Measurements from ENCODE around the gene FBXW5.
A peak's percentile ranks its signal among the peaks of the same experiment; 100 is the strongest.

FBXW5 gene

GRCh38 chr9:136983167-136983566 lies 38.6 kb upstream of the FBXW5 start (continued):
- no peak for TF ChIP-seq TSHZ2 (CRISPR knock-in tag; IDR thresholded peaks at IDR 0.05)
- TF ChIP-seq POU6F1 (CRISPR knock-in tag; IDR thresholded peaks at IDR 0.05; ENCODE audit: borderline replicate concordance, low read depth) = no peak
- no peak for TF ChIP-seq ZNF8 (CRISPR knock-in tag; IDR thresholded peaks at IDR 0.05)
- no peak for TF ChIP-seq RARB (CRISPR knock-in tag; IDR thresholded peaks at IDR 0.05)
- no peak for TF ChIP-seq ZNF70 (CRISPR knock-in tag; IDR thresholded peaks at IDR 0.05)

GRCh38 chr9:136982232-136983051 lies 37.9 kb upstream of the FBXW5 start, which contains the start of gene LCNL1:
Gene LCNL1 (plus strand): TSS chr9:136982993. CDS start chr9:136983587, 594 bp downstream.
- no peak for TF ChIP-seq CSRNP3 (CRISPR knock-in tag; IDR thresholded peaks at IDR 0.05)
- no peak for TF ChIP-seq CSDC2 (CRISPR knock-in tag; IDR thresholded peaks at IDR 0.05)
- TF ChIP-seq TOX (CRISPR knock-in tag; IDR thresholded peaks at IDR 0.05; ENCODE audit: borderline replicate concordance) = no peak
- no peak for TF ChIP-seq PPARA (CRISPR knock-in tag; IDR thresholded peaks at IDR 0.05; ENCODE audit: borderline replicate concordance)
- TF ChIP-seq CREB5 (CRISPR knock-in tag; IDR thresholded peaks at IDR 0.05; ENCODE audit: low read depth) = no peak
- TF ChIP-seq ESRRG (CRISPR knock-in tag; IDR thresholded peaks at IDR 0.05) = no peak
- no peak for TF ChIP-seq ARNTL (CRISPR knock-in tag; IDR thresholded peaks at IDR 0.05; ENCODE audit: borderline replicate concordance, low read depth)
- no peak for TF ChIP-seq ZFP30 (CRISPR knock-in tag; IDR thresholded peaks at IDR 0.05)
- TF ChIP-seq OSR1 (CRISPR knock-in tag; IDR thresholded peaks at IDR 0.05) = no peak
- ATAC-seq = no peak

- TF ChIP-seq TCF4 (CRISPR knock-in tag; IDR thresholded peaks at IDR 0.05; ENCODE audit: borderline replicate concordance) (no peak), ZNF70 (CRISPR knock-in tag; IDR thresholded peaks at IDR 0.05) (no peak), CSDC2 (CRISPR knock-in tag; IDR thresholded peaks at IDR 0.05) (no peak), OSR1 (CRISPR knock-in tag; IDR thresholded peaks at IDR 0.05) (no peak), SNAI2 (CRISPR knock-in tag; IDR thresholded peaks at IDR 0.05) (no peak), ZFP30 (CRISPR knock-in tag; IDR thresholded peaks at IDR 0.05) (no peak), GLIS3 (CRISPR knock-in tag; IDR thresholded peaks at IDR 0.05) (no peak), TSHZ2 (CRISPR knock-in tag; IDR thresholded peaks at IDR 0.05) (no peak), TOX (CRISPR knock-in tag; IDR thresholded peaks at IDR 0.05; ENCODE audit: borderline replicate concordance) (no peak)
- ATAC-seq = 0 out of 3 replicates have a peak, but pooled peaks have one; percentile 11
Measured at GRCh38 chr9:136981588-136982231, 37.2 kb upstream of the FBXW5 start.

Data from SK-N-SH treated with all-trans-retinoic acid at 6 μM for 48 hours (cell line).